HG03457 (cell line): Measurements from ENCODE around the gene RCN2.
"Not testable (repeated sequence)": the region's sequence is repeated elsewhere in the genome, so short reads cannot be mapped to it uniquely, and the experiment has no call there.

ENCODE experiments used
- ATAC-seq: cut with Tn5 transposase; IDR thresholded peaks from one replicate; pipeline ENCODE4 v1.9.1; 2021; ENCODE audit warnings: moderate number of reproducible peaks; ENCODE audit not compliant: unreplicated experiment

Gene RCN2

DNA sequence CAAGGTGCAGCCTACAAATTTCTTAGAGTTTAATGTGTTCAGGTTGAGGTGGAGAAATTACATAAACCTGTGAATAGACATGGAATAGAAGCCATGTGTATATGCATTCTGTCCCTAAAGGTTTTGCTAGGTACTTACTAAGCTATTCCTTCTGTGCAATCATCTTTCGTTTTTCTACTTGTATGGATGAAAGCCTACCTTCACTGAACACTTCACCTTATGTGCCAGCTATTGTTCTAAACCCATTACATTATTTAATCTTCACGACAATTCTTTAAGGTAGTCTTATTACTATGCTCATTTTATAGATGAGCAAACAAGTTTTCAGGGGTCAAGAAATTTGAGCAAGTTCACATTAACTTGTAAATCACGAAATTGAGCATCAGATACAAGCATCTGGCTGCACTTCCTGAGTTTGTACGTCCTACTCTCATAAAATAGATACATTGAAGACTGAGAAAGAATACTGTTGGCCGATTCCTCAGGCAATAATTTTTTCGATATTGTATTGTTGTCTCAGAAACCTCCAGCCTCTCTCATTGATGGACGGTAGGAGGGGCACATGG is 635 bp upstream of the RCN2 start:
- no peak for ATAC-seq

DNA sequence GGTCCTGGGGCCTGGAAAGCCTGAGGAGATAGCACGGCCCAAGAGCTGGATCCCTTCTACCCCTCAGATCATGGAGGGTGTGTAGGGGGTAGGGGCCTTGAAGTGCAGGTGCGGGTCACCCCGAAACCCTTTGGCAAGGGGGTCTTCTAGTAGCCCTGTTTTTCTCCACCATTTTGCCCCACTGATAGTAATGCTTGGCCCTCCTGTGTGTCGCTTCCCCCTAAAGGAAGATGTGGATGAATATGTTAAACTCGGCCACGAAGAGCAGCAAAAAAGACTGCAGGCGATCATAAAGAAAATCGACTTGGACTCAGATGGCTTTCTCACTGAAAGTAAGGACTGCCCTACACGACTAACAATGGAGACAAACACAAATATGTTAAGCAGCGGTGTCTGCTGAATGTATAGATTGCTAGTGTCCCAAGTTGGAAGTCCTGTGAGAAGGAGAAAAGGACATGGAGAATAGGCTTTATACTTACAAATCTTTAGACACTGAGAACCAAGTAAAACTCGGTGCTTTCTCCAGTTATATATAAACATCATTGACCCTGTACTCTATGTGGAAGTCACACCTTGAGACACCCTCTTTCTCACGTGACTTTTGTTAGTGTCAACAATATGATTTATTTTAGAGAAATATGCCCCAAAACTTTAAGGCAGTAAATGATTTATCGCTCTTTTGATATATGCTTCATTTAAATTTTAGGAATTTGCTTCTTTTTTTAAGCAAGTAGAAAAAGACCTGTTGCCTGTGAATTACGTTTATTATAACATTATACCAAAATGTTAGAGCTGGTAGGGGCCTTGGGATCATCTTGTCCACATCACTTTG is 802 bp downstream of the RCN2 start:
- ATAC-seq: no peak

GRCh38 chr15:76935620-76936019 is 4.1 kb downstream of the RCN2 start:
- no peak for ATAC-seq

DNA sequence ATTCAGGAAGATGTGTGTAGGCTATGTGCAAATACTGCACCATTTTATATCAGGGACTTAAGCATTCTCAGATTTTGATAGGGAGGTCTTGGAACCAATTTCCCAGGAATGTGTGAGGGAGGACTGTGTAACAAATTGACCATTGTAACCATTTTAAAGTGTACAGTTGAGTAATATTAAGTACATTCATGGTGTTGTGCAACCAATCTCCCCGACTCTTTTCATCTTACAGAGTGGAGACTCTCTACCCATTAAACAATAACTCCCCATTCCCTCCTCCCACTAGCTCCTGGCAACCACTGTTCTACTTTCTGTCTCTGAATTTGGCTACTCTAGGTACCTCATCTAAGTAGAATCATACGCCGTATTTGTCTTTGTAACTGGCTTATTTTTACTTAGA is 5.1 kb downstream of the RCN2 start:
- no peak for ATAC-seq

DNA sequence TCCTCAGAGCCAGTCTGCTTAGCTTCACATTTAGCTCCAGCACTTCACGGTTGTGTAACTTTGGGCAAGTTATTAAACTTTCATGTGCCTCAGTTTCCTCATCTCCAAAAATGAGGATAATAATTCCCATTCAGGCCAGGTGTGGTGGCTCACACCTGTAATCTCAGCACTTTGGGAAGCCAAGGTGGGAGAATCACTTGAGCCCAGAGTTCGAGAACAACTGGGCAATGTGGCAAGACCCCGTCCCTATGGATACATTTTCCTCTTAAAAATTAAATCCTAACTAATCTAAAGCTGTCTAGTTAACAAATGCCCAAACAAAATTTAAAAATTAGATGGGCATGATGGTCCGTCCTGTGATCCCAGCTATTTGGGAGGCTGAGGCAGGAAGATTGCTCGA is 7.2 kb downstream of the RCN2 start:
- ATAC-seq: no peak

DNA sequence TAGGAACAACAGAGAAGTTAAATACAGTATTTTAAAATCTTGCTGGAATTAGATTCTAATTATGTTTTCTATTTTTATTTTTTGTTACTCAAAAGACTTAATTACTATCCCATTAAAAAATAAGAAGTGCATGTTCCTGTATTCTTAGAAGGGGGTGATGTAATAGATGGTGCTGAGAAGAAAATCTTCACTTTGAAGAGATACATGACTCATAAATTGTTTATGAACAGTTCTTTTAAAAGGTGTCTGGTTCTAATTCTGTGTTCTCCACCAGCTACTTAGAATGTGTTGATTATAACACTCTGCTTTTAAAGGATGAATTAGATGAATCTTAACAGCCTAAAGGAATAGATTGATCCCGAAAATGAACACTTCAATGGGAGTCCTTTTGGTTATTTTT is 8.2 kb downstream of the RCN2 start:
- no peak for ATAC-seq

GRCh38 chr15:76941636-76942035 is 10.1 kb downstream of the RCN2 start:
- no peak for ATAC-seq

DNA sequence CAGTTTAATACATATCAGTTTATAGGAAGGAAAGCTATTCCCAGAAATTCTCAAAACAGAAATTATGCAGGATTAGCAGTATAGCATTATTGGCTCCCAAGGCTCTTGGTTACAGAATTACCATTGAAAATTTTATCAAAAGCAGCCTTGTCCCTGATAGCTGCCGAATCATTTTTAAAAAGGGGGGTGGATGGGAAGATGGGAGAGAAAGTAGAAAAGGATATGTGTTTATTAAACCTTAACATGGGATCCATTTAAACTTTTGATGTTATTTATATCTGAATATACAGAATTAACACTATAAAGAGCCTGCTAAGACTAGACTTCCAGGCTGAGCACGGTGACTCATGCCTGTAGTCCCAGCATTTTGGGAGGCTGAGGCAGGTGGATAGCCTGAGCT is 10.8 kb downstream of the RCN2 start:
- no peak for ATAC-seq

GRCh38 chr15:76945494-76946093 is 14.0 kb downstream of the RCN2 start:
- no peak for ATAC-seq

- ATAC-seq: no peak
These were observed 15.9 kb downstream of the RCN2 start for GRCh38 chr15:76947454-76947853.

DNA sequence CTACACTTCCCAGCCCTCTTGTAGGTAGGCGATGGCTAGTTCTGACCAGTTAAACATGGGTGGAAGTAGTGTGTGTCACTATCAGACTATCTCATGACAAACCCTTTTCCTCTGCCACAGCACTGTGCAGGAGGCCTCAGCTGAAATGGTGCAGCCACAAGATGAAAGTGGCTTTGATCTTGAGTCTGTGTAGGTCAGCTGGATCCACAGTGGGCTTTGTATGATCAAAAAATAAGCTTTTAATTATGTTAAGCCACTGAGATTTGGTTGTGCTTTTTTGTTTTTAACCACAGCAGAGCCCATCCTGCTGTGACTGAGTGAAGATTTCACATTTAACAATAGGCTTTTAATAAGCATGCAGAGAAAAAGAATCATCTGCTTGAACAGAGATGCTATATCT is 19.7 kb downstream of the RCN2 start:
- ATAC-seq: no peak

- ATAC-seq: no peak
These were observed 22.4 kb downstream of the RCN2 start for GRCh38 chr15:76953913-76954312.

- ATAC-seq: no peak
These were observed 23.2 kb downstream of the RCN2 start for GRCh38 chr15:76954744-76955143.

- no peak for ATAC-seq
These were observed 29.9 kb downstream of the RCN2 start for GRCh38 chr15:76961268-76962011.

DNA sequence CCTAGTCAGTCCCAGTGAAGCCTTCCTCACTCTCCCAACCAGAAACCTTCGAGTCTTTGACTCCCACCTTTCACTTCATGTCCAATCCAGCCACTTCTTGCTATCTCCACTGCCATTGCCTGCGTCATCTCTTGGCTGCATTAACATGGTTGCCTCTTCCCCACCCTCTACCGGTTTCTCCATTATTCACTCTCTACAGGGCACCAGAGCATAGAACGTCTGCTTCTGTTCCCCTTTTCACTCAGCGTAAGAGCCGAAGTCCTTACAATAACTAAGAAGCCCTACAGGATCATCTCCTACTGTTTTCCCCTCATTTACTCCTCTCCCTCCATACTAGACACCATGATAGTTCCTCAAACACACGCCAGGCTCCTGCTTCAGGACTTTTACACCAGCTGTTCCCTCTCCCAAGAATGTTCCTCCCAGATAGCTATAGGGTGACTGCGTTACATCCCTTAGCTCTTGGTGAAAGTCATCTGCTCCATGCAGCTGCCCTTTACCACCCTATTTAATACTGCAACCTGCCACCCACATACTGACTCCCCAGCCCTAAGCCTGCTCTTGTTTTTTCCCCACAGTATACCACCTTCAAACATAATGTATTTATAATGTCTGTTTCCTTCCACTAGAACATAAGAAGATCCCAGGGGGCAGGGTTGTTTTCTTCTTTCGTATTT is 30.9 kb downstream of the RCN2 start:
- ATAC-seq: no peak

- no peak for ATAC-seq
These were observed 32.0 kb downstream of the RCN2 start for GRCh38 chr15:76963596-76963995.

- ATAC-seq: no peak
These were observed 32.6 kb downstream of the RCN2 start for GRCh38 chr15:76964157-76964556.

GRCh38 chr15:76966051-76966450 is 34.5 kb downstream of the RCN2 start:
- not testable (repeated sequence) for ATAC-seq

- no peak for ATAC-seq
These were observed 35.5 kb downstream of the RCN2 start for GRCh38 chr15:76967067-76967466.

DNA sequence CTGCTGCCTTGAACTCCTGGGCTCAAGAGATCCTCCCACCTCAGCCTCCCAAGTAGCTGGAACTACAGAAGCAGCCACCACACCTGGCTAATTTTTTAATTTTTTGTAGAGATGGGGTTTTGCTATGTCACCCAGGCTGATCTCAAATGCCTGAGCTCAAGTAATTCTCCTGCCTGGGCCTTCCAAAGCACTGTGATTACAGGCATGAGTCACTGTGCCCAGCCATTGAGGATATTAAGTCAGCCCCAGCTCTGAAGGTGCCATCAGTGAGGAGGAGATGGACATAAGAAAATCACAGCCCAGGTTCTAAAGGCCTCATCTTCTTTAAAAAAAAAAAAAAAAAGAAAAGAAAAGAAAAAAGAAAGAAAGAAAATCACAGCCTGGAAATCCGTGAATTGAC is 36.8 kb downstream of the RCN2 start:
- no peak for ATAC-seq
